Activated CD4-positive, alpha-beta T cell treated with anti-CD3 and anti-CD28 coated beads, Interleukin-2, amount 10 ng/mL, durations not matched to agents 24 days and 14 days (primary cell): Measurements from ENCODE around the gene PSMC3. TPM values are rescaled to one million over a fixed set of nuclear protein-coding genes. Genes with fewer than 3 reads are reported as not detected.

ENCODE experiments used
- DNase-seq: peaks from one replicate; pipeline ENCODE4 v3.0.0; 2022
- H3K27ac Mint-ChIP-seq: one replicate; pipeline ENCODE4 v1.8.0; 2022; ENCODE audit warnings: mild to moderate bottlenecking, mixed read lengths
- H3K27me3 Mint-ChIP-seq: one replicate; pipeline ENCODE4 v1.8.0; 2022; ENCODE audit warnings: mixed read lengths
- H3K36me3 Mint-ChIP-seq: one replicate; pipeline ENCODE4 v1.8.0; 2022; ENCODE audit warnings: low read depth, mild to moderate bottlenecking, mixed read lengths
- H3K4me1 Mint-ChIP-seq: one replicate; pipeline ENCODE4 v1.8.0; 2021; ENCODE audit warnings: mixed read lengths
- H3K4me3 Mint-ChIP-seq: one replicate; pipeline ENCODE4 v1.8.0; 2022; ENCODE audit warnings: mild to moderate bottlenecking, moderate library complexity, mixed read lengths
- H3K9me3 Mint-ChIP-seq: one replicate; pipeline ENCODE4 v1.8.0; 2021; ENCODE audit warnings: mixed read lengths
- intact Hi-C: fragments of 100-400 bp; cut with micrococcal nuclease; formaldehyde crosslinking; loops from one replicate; pipeline ENCODE4 v1.15.1; 2023
- total RNA-seq: library from RNA; stranded (reverse); gene quantifications from 2 replicates; pipeline ENCODE4 v1.2.3, GENCODE V29; 2022

PSMC3 gene
- total RNA-seq, 1 donor from 2014 or later: 234 TPM

- no peak overlapping the region for H3K27ac Mint-ChIP-seq
- intact Hi-C loops: no loop called here
- no peaks in the 10 kb centered on the region for H3K36me3 Mint-ChIP-seq
- no peaks in the 10 kb centered on the region for H3K27me3 Mint-ChIP-seq
- H3K9me3 Mint-ChIP-seq: no peaks in the 10 kb centered on the region
- peaks cover 15% of the 10 kb centered on the region for H3K4me1 Mint-ChIP-seq
- no peak for DNase-seq
- H3K4me3 Mint-ChIP-seq: no peak overlapping the region
These were observed 35.8 kb downstream of the PSMC3 start for GRCh38 chr11:47390422-47390760.

DNA sequence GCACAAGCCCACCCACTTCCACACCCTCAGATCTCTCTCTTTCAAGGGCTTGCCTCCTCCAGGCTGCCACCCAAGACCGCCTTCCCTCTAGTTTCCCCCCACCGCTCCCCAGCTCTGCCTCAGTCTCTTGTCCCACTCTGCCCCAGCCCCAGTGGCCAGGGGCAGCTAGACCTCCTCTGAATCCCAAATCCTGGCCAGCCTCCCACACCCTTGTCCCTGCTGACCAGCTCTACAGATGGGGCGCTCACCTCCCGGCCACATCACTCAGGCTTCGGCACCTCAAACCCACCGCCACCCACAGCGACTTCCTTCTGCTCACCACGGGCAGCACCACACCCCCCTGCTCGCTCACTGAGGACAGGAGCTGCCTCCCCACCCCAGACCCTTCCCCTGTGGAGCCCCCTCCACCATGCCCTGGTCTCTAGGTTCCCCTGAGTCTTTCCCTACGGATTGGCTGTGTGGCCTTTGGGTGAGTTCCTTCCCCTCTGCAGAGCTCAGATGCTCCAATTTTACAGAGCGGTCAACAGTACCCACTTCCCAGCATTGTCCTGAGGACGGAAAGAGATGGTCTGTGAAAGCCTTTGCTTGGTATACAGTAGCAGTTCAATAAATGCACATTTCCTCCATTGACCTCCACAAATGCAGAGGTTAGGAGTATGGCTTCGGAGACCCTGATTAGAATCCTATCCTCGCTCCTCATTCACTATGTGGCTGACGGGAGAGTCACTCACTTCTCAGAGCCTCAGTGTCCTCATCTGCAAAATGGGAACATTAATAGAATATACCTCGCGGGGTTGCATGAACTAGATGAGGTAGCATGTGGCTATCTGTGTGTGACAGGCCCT lies 36.4 kb downstream of the PSMC3 start:
- no peak for DNase-seq
- Mint-ChIP-seq H3K9me3 (no peaks in the 10 kb centered on the region), H3K4me3 (no peak overlapping the region), H3K36me3 (no peaks in the 10 kb centered on the region), H3K27me3 (no peaks in the 10 kb centered on the region), H3K27ac (no peak overlapping the region), H3K4me1 (peaks cover 14% of the 10 kb centered on the region)
- intact Hi-C loops: no loop called here

DNA sequence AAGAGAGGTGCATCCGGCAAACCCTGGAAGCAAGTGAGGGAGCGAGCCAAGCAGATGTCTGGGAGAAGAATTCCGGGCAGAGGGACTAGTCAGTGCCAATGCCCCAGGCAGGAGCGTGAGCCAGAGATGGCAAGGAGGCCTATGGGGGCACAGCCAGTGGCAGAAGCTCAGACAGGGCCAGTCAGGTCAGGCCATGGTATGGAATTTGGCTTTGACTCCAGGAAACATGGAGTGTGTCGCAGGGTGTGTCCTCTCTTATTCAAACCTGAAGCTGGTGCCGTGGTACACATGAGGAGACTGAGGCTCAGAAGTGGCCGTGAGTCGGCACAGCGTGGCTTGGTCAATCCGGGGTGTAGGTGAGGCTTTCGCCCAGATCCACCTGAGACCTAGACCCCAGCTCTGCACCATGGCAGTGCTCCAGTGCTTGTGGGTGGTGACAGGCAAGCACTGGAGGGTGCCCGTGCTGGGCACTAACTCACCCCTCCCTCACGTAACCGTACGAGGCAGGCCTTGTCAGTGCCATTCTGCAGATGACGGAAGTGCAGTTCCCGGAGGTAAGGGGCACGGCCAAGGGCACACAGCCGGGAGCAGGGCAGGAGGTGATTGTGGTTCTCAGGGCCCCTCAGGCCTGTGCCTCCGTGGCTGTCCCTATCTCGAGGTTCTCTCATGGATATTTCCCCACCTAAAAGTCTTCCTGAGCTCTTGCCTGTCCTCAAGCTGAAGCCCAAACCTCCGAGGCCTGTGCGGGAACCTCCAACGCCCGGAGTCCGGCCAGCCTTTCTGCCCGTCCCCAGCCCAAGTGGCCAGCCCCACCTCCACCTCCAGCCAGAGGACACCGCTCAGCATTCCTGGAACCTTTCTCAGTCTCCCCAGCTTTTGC lies 37.3 kb downstream of the PSMC3 start:
- no peaks in the 10 kb centered on the region for H3K36me3 Mint-ChIP-seq
- intact Hi-C loops: no loop called here
- peaks cover 10% of the 10 kb centered on the region for H3K4me1 Mint-ChIP-seq
- H3K27ac Mint-ChIP-seq: no peak overlapping the region
- DNase-seq: no peak
- no peaks in the 10 kb centered on the region for H3K9me3 Mint-ChIP-seq
- H3K4me3 Mint-ChIP-seq: no peak overlapping the region
- no peaks in the 10 kb centered on the region for H3K27me3 Mint-ChIP-seq

GRCh38 chr11:47387944-47388696 lies 38.1 kb downstream of the PSMC3 start:
- intact Hi-C loops: no loop called here
- H3K9me3 Mint-ChIP-seq: no peaks in the 10 kb centered on the region
- no peak overlapping the region for H3K4me3 Mint-ChIP-seq
- peaks cover 10% of the 10 kb centered on the region for H3K4me1 Mint-ChIP-seq
- no peak for DNase-seq
- no peaks in the 10 kb centered on the region for H3K36me3 Mint-ChIP-seq
- no peak overlapping the region for H3K27ac Mint-ChIP-seq
- no peaks in the 10 kb centered on the region for H3K27me3 Mint-ChIP-seq

GRCh38 chr11:47384498-47384897 lies 41.7 kb downstream of the PSMC3 start:
- Mint-ChIP-seq H3K36me3 (no peaks in the 10 kb centered on the region), H3K9me3 (no peaks in the 10 kb centered on the region), H3K27ac (no peak overlapping the region), H3K27me3 (no peaks in the 10 kb centered on the region), H3K4me3 (no peak overlapping the region), H3K4me1 (peaks cover 4% of the 10 kb centered on the region)
- no peak for DNase-seq
- intact Hi-C loops: no loop called here

- Mint-ChIP-seq H3K27me3 (no peaks in the 10 kb centered on the region), H3K4me3 (no peak overlapping the region), H3K27ac (no peak overlapping the region), H3K9me3 (no peaks in the 10 kb centered on the region), H3K4me1 (peaks cover 3% of the 10 kb centered on the region), H3K36me3 (no peaks in the 10 kb centered on the region)
- intact Hi-C loops: no loop called here
- no peak for DNase-seq
These were observed 43.2 kb downstream of the PSMC3 start for GRCh38 chr11:47383071-47383470.

- no peaks in the 10 kb centered on the region for H3K36me3 Mint-ChIP-seq
- H3K9me3 Mint-ChIP-seq: no peaks in the 10 kb centered on the region
- no peak for DNase-seq
- no peak overlapping the region for H3K4me3 Mint-ChIP-seq
- intact Hi-C loops: no loop called here
- no peaks in the 10 kb centered on the region for H3K27me3 Mint-ChIP-seq
- H3K4me1 Mint-ChIP-seq: peaks cover 6% of the 10 kb centered on the region
- H3K27ac Mint-ChIP-seq: no peak overlapping the region
These were observed 46.2 kb downstream of the PSMC3 start for GRCh38 chr11:47380078-47380477.

DNA sequence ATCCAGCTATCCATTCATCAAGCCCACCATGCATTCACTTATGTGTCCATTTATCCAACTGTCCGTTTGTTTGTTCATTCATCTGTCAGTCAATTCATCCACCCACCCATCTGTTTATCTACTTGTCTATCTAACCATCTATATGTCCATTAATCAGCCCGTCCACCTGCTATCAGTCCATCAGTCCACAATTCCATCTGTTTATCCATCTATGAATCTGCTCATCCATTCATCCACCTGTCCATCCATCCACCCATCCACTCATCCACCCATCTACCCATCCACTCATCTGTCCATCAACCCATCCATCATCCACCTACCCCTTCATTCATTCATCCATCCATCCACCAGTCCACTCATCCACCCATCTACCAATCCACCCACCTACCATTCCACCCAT lies 46.9 kb downstream of the PSMC3 start:
- H3K27ac Mint-ChIP-seq: no peak overlapping the region
- no peaks in the 10 kb centered on the region for H3K9me3 Mint-ChIP-seq
- H3K27me3 Mint-ChIP-seq: no peaks in the 10 kb centered on the region
- no peaks in the 10 kb centered on the region for H3K36me3 Mint-ChIP-seq
- peaks cover 10% of the 10 kb centered on the region for H3K4me1 Mint-ChIP-seq
- no peak for DNase-seq
- intact Hi-C loops: no loop called here
- no peak overlapping the region for H3K4me3 Mint-ChIP-seq

DNA sequence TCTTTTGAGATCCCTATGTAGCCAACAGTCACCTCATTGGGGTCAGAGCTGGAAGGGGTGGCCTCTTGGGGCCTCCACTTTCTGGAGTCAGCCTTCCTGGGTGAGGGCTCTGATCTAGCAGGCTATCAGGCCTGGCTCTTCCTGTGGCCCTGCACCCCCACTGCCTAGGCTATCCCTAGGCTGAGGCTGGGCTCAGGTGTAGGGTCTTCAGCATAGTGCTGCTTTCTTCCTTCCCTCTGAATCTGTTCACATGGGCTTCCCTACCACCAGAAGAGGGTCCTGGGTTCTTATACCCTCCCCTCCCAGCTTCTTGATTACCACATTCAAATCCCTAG lies 47.4 kb downstream of the PSMC3 start:
- Mint-ChIP-seq H3K4me3 (no peak overlapping the region), H3K27ac (no peak overlapping the region), H3K27me3 (no peaks in the 10 kb centered on the region), H3K36me3 (no peaks in the 10 kb centered on the region), H3K9me3 (no peaks in the 10 kb centered on the region), H3K4me1 (peaks cover 12% of the 10 kb centered on the region)
- no peak for DNase-seq
- intact Hi-C loops: no loop called here

DNA sequence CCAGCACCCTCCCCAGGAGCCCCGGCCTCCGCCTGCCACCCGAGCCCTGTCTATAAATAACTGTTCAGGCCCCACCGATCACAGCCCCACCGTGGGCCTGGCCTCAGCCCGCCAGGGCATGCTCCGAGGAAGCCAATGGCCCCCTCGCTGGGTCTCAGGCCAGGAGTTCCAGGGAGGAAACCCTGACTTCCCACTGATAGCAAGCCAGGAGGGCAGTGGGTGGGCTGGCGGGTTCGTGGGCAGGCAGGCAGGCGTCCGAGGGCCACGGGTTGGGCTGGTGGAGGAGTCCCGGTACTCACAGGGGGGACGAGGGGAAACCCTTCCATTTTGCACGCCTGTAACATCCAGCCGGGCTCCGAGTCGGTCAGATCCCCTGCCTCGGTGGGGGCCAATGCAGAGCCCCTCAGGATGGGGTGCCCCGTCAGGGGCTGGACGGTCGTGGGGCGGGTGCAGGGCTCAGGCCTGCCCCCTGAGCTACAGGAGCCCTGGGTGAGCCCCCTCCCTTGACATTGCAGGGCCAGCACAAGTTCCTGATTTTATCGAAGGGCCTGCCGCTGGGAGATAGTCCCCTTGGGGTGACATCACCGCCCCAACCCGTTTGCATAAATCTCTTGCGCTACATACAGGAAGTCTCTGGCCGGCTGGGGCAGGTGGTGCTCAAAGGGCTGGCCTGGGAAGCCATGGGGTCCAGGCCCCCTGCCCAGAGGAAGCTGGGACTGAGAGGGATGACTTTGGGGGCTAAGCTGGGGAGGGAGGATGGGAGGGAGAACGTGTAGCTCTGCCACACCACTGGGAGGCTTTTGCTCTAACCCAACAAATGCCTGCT lies 48.0 kb downstream of the PSMC3 start, which contains the start of gene SPI1:
TSS of gene SPI1 (minus strand) at position 538 of the 826 bp plus-strand sequence. CDS start at position 344, 194 bp downstream.
- Mint-ChIP-seq H3K4me3 (no peak within 1 kb of the TSS), H3K9me3 (no peaks in the 10 kb centered on the region), H3K36me3 (no peaks in the 10 kb centered on the region), H3K27me3 (no peaks in the 10 kb centered on the region), H3K4me1 (peaks cover 12% of the 10 kb centered on the region), H3K27ac (no peak within 1 kb of the TSS)
- DNase-seq: no peak
- intact Hi-C loops: no loop called here

GRCh38 chr11:47377571-47378009 lies 48.6 kb downstream of the PSMC3 start:
- Mint-ChIP-seq H3K9me3 (no peaks in the 10 kb centered on the region), H3K27ac (no peak overlapping the region), H3K4me3 (no peak overlapping the region), H3K36me3 (no peaks in the 10 kb centered on the region), H3K27me3 (no peaks in the 10 kb centered on the region), H3K4me1 (peaks cover 12% of the 10 kb centered on the region)
- no peak for DNase-seq
- intact Hi-C loops: no loop called here

DNA sequence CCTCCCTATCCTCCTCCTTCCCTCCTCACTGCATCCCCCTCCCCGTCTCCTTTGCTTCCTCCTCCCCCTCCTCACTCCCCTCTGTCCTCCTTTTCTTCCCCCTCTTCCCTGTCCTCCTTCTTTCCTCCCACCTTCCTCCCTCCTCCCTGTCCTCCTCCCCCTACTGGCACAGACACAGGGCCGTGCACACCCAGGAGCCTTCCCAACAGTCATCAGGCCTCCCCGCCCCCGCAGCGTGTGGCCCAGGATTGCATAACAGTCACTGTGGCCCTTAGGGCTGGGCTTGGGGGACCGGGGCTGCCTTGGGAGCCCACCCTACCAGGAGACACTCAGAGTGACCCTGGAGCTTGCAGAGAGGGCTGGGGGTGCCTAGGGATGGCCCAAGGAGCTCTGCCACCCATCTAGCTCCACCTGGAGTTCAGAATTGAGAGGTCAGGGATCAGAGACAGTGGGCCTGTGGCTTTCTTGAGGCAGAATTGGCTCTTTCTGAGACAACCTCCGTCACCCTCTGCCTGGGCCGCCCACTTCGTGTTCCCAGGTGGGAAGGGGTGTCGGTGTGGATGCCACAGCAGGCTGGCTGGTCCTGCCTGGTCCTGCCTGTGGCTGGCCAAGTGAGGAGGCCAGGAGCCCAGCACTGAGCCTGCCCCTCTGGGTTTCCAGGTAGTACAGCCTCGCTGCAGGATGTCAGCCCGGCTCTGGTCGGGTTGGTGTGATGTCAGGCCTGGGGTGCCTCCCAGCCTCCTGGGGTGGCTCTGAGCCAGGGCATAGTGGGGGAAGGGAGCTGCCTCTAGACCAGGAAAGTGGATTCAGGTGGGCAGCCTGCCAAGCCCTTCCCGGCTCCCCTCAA lies 49.5 kb downstream of the PSMC3 start:
- no peak overlapping the region for H3K4me3 Mint-ChIP-seq
- no peaks in the 10 kb centered on the region for H3K27me3 Mint-ChIP-seq
- no peaks in the 10 kb centered on the region for H3K9me3 Mint-ChIP-seq
- intact Hi-C loops: no loop called here
- no peak for DNase-seq
- H3K4me1 Mint-ChIP-seq: peaks cover 9% of the 10 kb centered on the region
- H3K36me3 Mint-ChIP-seq: no peaks in the 10 kb centered on the region
- no peak overlapping the region for H3K27ac Mint-ChIP-seq
